Stimulated activated CD4-positive, alpha-beta T cell treated with anti-CD3 and anti-CD28 coated beads, Interleukin-2, amount 100 ng/mL, for 24 hours (primary cell): Measurements from ENCODE around the gene CTBP1.

Source experiments
- DNase-seq, 2 donors: peaks; one replicate each; pipeline ENCODE4 v3.0.0-alpha.2; 2020

The CTBP1 gene

GRCh38 chr4:1171311-1172227, 77.4 kb downstream of the CTBP1 start:
- peak; percentile 53 to 62 for DNase-seq

- no peak for DNase-seq
These were observed 78.0 kb downstream of the CTBP1 start for GRCh38 chr4:1170976-1171310.

GRCh38 chr4:1170156-1170975, 78.6 kb downstream of the CTBP1 start:
- no peak for DNase-seq

GRCh38 chr4:1169691-1170096, 79.2 kb downstream of the CTBP1 start:
- no peak for DNase-seq

- DNase-seq = no peak
These were observed 79.7 kb downstream of the CTBP1 start for GRCh38 chr4:1169171-1169671.

- DNase-seq = no peak
These were observed 80.5 kb downstream of the CTBP1 start for GRCh38 chr4:1168191-1169101.

GRCh38 chr4:1167244-1167949, 81.5 kb downstream of the CTBP1 start:
- DNase-seq = peak; percentile 90 to 92

GRCh38 chr4:1166509-1167243, 82.3 kb downstream of the CTBP1 start:
- DNase-seq = no peak

- no peak for DNase-seq
These were observed 83.9 kb downstream of the CTBP1 start for GRCh38 chr4:1164956-1165545.

- DNase-seq = no peak
These were observed 84.5 kb downstream of the CTBP1 start for GRCh38 chr4:1164444-1164843.

- DNase-seq = no peak
These were observed 84.9 kb downstream of the CTBP1 start for GRCh38 chr4:1164040-1164439.
